Gastrocnemius medialis (tissue), 4 donors: Measurements from ENCODE around the gene KRT20.

ENCODE experiments used
- POLR2A ChIP-seq, 2 donors: fragments of 450-650 bp; IDR thresholded peaks; one replicate each; pipeline ENCODE4 v1.6.1; 2017; ENCODE audit warnings: antibody characterized with exemption in 2 of 2, mild to moderate bottlenecking in 2 of 2, moderate library complexity in 2 of 2
- TF ChIP-seq, protein P1 (sequence below), 5 experiments: fragments of 450-650 bp in 3 of 5; fragments of 200-600 bp in 2 of 5; sonication (generic) in 2 of 5; IDR thresholded peaks in 4 of 5; conservative IDR thresholded peaks in 1 of 5; 1 replicate in 4 of 5; 2 replicates in 1 of 5; pipeline ENCODE4 v1.5.1; 2016 to 2019; ENCODE audit warnings: antibody characterized with exemption in 5 of 5, mild to moderate bottlenecking in 3 of 5, moderate library complexity in 3 of 5

- TF ChIP-seq, protein P1, sequence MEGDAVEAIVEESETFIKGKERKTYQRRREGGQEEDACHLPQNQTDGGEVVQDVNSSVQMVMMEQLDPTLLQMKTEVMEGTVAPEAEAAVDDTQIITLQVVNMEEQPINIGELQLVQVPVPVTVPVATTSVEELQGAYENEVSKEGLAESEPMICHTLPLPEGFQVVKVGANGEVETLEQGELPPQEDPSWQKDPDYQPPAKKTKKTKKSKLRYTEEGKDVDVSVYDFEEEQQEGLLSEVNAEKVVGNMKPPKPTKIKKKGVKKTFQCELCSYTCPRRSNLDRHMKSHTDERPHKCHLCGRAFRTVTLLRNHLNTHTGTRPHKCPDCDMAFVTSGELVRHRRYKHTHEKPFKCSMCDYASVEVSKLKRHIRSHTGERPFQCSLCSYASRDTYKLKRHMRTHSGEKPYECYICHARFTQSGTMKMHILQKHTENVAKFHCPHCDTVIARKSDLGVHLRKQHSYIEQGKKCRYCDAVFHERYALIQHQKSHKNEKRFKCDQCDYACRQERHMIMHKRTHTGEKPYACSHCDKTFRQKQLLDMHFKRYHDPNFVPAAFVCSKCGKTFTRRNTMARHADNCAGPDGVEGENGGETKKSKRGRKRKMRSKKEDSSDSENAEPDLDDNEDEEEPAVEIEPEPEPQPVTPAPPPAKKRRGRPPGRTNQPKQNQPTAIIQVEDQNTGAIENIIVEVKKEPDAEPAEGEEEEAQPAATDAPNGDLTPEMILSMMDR (IDR thresholded peaks at IDR 0.05 in 4 of 5, conservative IDR thresholded peaks at IDR 0.05 in 1 of 5), result no peak
- no peak for TF ChIP-seq POLR2A (IDR thresholded peaks at IDR 0.05)
These were observed 1.3 kb downstream of the KRT20 start for GRCh38 chr17:40883626-40884334.
